Measurements from ENCODE around the gene ZNF536.

GRCh38 chr19:30375553-30376031 lies 3.4 kb downstream of the ZNF536 start:
- TF ChIP-seq CTCF (IDR thresholded peaks at IDR 0.05) (no peak), EP300 (IDR thresholded peaks at IDR 0.05) (no peak), POLR2A (IDR thresholded peaks at IDR 0.05) (no peak)

Data from ovary (tissue), 3 donors.